NCI-H2196 (cell line): ENCODE data around the gene STK40.

Experiments used
- DNase-seq: peaks from one replicate; lab custom pipeline; 2025; ENCODE audit not compliant: unreplicated experiment; lab: John Stamatoyannopoulos, UW

Gene STK40

GRCh38 chr1:36346741-36347370, 38.9 kb downstream of the STK40 start:
- no peak for DNase-seq

- no peak for DNase-seq
These were observed 40.4 kb downstream of the STK40 start for GRCh38 chr1:36345353-36345752.

- no peak for DNase-seq
These were observed 41.4 kb downstream of the STK40 start for GRCh38 chr1:36344395-36344680.

GRCh38 chr1:36343651-36344394, 41.9 kb downstream of the STK40 start:
- no peak for DNase-seq

- peak; percentile 23 for DNase-seq
These were observed 43.1 kb downstream of the STK40 start for GRCh38 chr1:36342426-36343185.

- no peak for DNase-seq
These were observed 44.0 kb downstream of the STK40 start for GRCh38 chr1:36341626-36342320.

- no peak for DNase-seq
These were observed 46.1 kb downstream of the STK40 start for GRCh38 chr1:36339615-36340014.

GRCh38 chr1:36339215-36339614, 46.5 kb downstream of the STK40 start:
- peak; percentile 25 for DNase-seq

- no peak for DNase-seq
These were observed 47.9 kb downstream of the STK40 start for GRCh38 chr1:36337830-36338229.

GRCh38 chr1:36330940-36331339, 54.8 kb downstream of the STK40 start:
- DNase-seq, result no peak

GRCh38 chr1:36329817-36330216, 55.9 kb downstream of the STK40 start:
- no peak for DNase-seq

GRCh38 chr1:36328713-36329112, 57.0 kb downstream of the STK40 start:
- DNase-seq, result peak; percentile 38

- no peak for DNase-seq
These were observed 57.6 kb downstream of the STK40 start for GRCh38 chr1:36328088-36328480.

GRCh38 chr1:36327421-36328087, 58.2 kb downstream of the STK40 start:
- DNase-seq, result no peak

- DNase-seq, result no peak
These were observed 59.2 kb downstream of the STK40 start for GRCh38 chr1:36326499-36326898.

GRCh38 chr1:36324353-36324703, 61.4 kb downstream of the STK40 start:
- no peak for DNase-seq

- DNase-seq, result no peak
These were observed 61.9 kb downstream of the STK40 start, which contains the start of gene EVA1B for GRCh38 chr1:36323636-36324352. TSS of gene EVA1B (minus strand) at chr1:36323645. CDS start at chr1:36323037, 608 bp downstream.

- DNase-seq, result no peak
These were observed 62.7 kb downstream of the STK40 start for GRCh38 chr1:36322786-36323635.

- DNase-seq, result no peak
These were observed 63.5 kb downstream of the STK40 start for GRCh38 chr1:36322041-36322785.
